HFF-Myc (cell line): Measurements from ENCODE around the gene PARD3.
"Not testable (repeated sequence)": the region's sequence is repeated elsewhere in the genome, so short reads cannot be mapped to it uniquely, and the experiment has no call there.

Experiments
- DNase-seq: peaks from one replicate; pipeline ENCODE4 v3.0.0-alpha.2; 2011; ENCODE audit warnings: low read depth; ENCODE audit errors: extremely low read depth
- H3K4me3 ChIP-seq: replicated peaks from 2 replicates; pipeline ENCODE4 v1.5.1; 2011; ENCODE audit warnings: low read depth, mild to moderate bottlenecking, control low read depth, low read length
- CTCF ChIP-seq: IDR thresholded peaks from 2 replicates; pipeline ENCODE4 v1.5.1; 2012; ENCODE audit warnings: mild to moderate bottlenecking, low read depth, low read length, control low read depth; ENCODE audit errors: missing control alignments

PARD3 gene

GRCh38 chr10:34430685-34431084 is 384.4 kb downstream of the PARD3 start:
- DNase-seq, result no peak
- H3K4me3 ChIP-seq, result no peak overlapping the region
- no peak for TF ChIP-seq CTCF

GRCh38 chr10:34428501-34428900 is 386.6 kb downstream of the PARD3 start:
- no peak for TF ChIP-seq CTCF
- DNase-seq, result no peak
- no peak overlapping the region for H3K4me3 ChIP-seq

- no peak overlapping the region for H3K4me3 ChIP-seq
- no peak for TF ChIP-seq CTCF
Measured at GRCh38 chr10:34427911-34428216, 387.2 kb downstream of the PARD3 start.

GRCh38 chr10:34427158-34427910 is 387.8 kb downstream of the PARD3 start:
- not testable (repeated sequence) for DNase-seq, H3K4me3 ChIP-seq

More at GRCh38 chr10:34427911-34428216, 387.2 kb downstream of the PARD3 start:
- DNase-seq, result no peak

- H3K4me3 ChIP-seq, DNase-seq: not testable (repeated sequence)
Measured at GRCh38 chr10:34426538-34427157, 388.4 kb downstream of the PARD3 start.

- DNase-seq, result no peak
- H3K4me3 ChIP-seq, result no peak overlapping the region
- TF ChIP-seq CTCF, result no peak
Measured at GRCh38 chr10:34426041-34426440, 389.1 kb downstream of the PARD3 start.

GRCh38 chr10:34423673-34424625 is 391.1 kb downstream of the PARD3 start:
- TF ChIP-seq CTCF, result no peak
- H3K4me3 ChIP-seq, result no peak overlapping the region
- DNase-seq, result no peak
